C4-2B (cell line): ENCODE results near the gene ESYT2.

Experiments used
- CTCF ChIP-seq: fragments of 450-650 bp; conservative IDR thresholded peaks from 2 replicates; pipeline ENCODE4 v1.5.1; 2017; ENCODE audit warnings: mild to moderate bottlenecking
- ZFX ChIP-seq: fragments of 450-650 bp; IDR thresholded peaks from 2 replicates; pipeline ENCODE4 v1.6.1; 2017

DNA sequence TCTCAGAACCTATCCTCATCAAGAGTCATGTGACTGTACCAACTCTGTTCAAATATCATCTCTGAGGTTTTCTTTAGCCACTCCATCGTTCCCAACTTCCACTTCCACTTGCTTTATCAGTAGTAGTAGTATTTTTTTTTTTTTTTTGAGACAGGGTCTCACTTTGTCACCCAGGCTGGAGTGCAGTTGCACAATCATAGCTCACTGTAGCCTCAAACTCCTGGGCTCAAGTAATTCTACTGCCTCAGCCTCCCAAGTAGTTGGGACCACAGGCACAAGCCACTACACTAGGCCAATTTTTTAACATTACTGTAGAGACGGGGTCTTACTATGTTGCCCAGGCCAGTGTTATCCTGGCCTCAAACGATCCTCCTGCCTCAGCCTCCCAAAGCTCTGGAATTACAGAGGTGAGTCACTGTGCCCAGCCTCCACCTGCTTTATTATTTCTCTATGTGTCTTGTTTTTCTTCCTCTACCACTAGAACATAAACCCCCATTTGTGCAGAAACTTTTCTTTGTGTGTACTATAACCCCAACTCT is 130.6 kb downstream of the ESYT2 start:
- TF ChIP-seq CTCF (no peak), ZFX (no peak)
